ENCODE data around the gene PDCD1LG2. TPM values are rescaled to one million over a fixed set of nuclear protein-coding genes. Genes with fewer than 3 reads are reported as not detected.
A peak's percentile ranks its signal among the peaks of the same experiment; 100 is the strongest.

Gene PDCD1LG2
- total RNA-seq, 1 experiment from 2014 or later = 0.47 TPM

- H3K4me1 ChIP-seq (ENCODE audit: insufficient read depth, low read length, poor library complexity, severe bottlenecking) = no peaks in the 10 kb centered on the region
- H3K27ac ChIP-seq (ENCODE audit: low read depth, low read length, poor library complexity, severe bottlenecking) = no peak overlapping the region
- ChIA-PET POLR2A (ENCODE audit: low non-redundant PET) (no interaction called here), CTCF (no interaction called here)
- DNase-seq (ENCODE audit: low spot score) = no peak
- no peak overlapping the region for H3K4me3 ChIP-seq (ENCODE audit: low read depth, low read length, poor library complexity, severe bottlenecking)
- H3K9me3 ChIP-seq (ENCODE audit: low read depth, low read length, poor library complexity, severe bottlenecking) = no peaks in the 10 kb centered on the region
- BruUV-seq (replicated peaks) = no TSS peak
- no peaks in the 10 kb centered on the region for H3K36me3 ChIP-seq (ENCODE audit: insufficient read depth, low read length, poor library complexity, severe bottlenecking)
- TF ChIP-seq, protein P1, sequence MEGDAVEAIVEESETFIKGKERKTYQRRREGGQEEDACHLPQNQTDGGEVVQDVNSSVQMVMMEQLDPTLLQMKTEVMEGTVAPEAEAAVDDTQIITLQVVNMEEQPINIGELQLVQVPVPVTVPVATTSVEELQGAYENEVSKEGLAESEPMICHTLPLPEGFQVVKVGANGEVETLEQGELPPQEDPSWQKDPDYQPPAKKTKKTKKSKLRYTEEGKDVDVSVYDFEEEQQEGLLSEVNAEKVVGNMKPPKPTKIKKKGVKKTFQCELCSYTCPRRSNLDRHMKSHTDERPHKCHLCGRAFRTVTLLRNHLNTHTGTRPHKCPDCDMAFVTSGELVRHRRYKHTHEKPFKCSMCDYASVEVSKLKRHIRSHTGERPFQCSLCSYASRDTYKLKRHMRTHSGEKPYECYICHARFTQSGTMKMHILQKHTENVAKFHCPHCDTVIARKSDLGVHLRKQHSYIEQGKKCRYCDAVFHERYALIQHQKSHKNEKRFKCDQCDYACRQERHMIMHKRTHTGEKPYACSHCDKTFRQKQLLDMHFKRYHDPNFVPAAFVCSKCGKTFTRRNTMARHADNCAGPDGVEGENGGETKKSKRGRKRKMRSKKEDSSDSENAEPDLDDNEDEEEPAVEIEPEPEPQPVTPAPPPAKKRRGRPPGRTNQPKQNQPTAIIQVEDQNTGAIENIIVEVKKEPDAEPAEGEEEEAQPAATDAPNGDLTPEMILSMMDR (conservative IDR thresholded peaks at IDR 0.05; ENCODE audit: low read depth, low read length) = no peak
- no peak for TF ChIP-seq EZH2 (IDR thresholded peaks at IDR 0.05; ENCODE audit: borderline replicate concordance, low read depth, low read length, poor library complexity, severe bottlenecking)
- no peaks in the 10 kb centered on the region for H3K27me3 ChIP-seq (replicated peaks; ENCODE audit: insufficient read depth, low read depth, low read length, poor library complexity)
- intact Hi-C loops (cut with micrococcal nuclease; ENCODE audit: unreplicated experiment) = no loop called here
Measured at GRCh38 chr9:5578018-5578697, 67.8 kb downstream of the PDCD1LG2 start.

DNA sequence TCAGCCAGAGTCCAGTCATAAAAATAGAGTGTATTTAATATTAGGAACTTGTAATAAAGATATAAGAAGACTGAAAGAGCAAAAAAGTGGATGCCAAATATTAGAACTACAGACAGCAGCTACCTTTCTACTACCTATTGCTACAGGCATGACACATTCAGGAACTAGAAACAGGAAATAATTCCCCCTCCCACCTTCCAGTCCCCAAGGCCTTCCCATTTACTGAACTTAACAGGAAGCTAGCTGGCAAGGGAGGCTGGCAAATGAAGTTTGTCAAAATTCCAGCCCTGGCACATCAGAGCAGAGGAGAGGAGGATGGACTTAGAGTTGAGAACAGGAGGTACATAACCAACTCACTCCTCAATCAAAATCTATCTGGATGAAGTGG lies 68.4 kb downstream of the PDCD1LG2 start:
- Histone ChIP-seq H3K4me3 (ENCODE audit: low read depth, low read length, poor library complexity, severe bottlenecking) (no peak overlapping the region), H3K4me1 (ENCODE audit: insufficient read depth, low read length, poor library complexity, severe bottlenecking) (no peaks in the 10 kb centered on the region), H3K9me3 (ENCODE audit: low read depth, low read length, poor library complexity, severe bottlenecking) (no peaks in the 10 kb centered on the region), H3K36me3 (ENCODE audit: insufficient read depth, low read length, poor library complexity, severe bottlenecking) (no peaks in the 10 kb centered on the region), H3K27me3 (replicated peaks; ENCODE audit: insufficient read depth, low read depth, low read length, poor library complexity) (no peaks in the 10 kb centered on the region), H3K27ac (ENCODE audit: low read depth, low read length, poor library complexity, severe bottlenecking) (no peak overlapping the region)
- intact Hi-C loops (cut with micrococcal nuclease; ENCODE audit: unreplicated experiment) = no loop called here
- peak; percentile 15 for DNase-seq (ENCODE audit: low spot score)
- ChIA-PET POLR2A (ENCODE audit: low non-redundant PET) (no interaction called here), CTCF (no interaction called here)
- TF ChIP-seq, protein P1 (conservative IDR thresholded peaks at IDR 0.05; ENCODE audit: low read depth, low read length) = no peak
- TF ChIP-seq EZH2 (IDR thresholded peaks at IDR 0.05; ENCODE audit: borderline replicate concordance, low read depth, low read length, poor library complexity, severe bottlenecking) = no peak
- no TSS peak for BruUV-seq (replicated peaks)

GRCh38 chr9:5579881-5580280 lies 69.5 kb downstream of the PDCD1LG2 start:
- no peak for TF ChIP-seq EZH2 (IDR thresholded peaks at IDR 0.05; ENCODE audit: borderline replicate concordance, low read depth, low read length, poor library complexity, severe bottlenecking)
- TF ChIP-seq, protein P1 (conservative IDR thresholded peaks at IDR 0.05; ENCODE audit: low read depth, low read length) = no peak
- Histone ChIP-seq H3K4me1 (ENCODE audit: insufficient read depth, low read length, poor library complexity, severe bottlenecking) (no peaks in the 10 kb centered on the region), H3K4me3 (ENCODE audit: low read depth, low read length, poor library complexity, severe bottlenecking) (no peak overlapping the region), H3K9me3 (ENCODE audit: low read depth, low read length, poor library complexity, severe bottlenecking) (no peaks in the 10 kb centered on the region), H3K27me3 (replicated peaks; ENCODE audit: insufficient read depth, low read depth, low read length, poor library complexity) (no peaks in the 10 kb centered on the region), H3K36me3 (ENCODE audit: insufficient read depth, low read length, poor library complexity, severe bottlenecking) (no peaks in the 10 kb centered on the region), H3K27ac (ENCODE audit: low read depth, low read length, poor library complexity, severe bottlenecking) (no peak overlapping the region)
- ChIA-PET POLR2A (ENCODE audit: low non-redundant PET) (no interaction called here), CTCF (no interaction called here)
- DNase-seq (ENCODE audit: low spot score) = no peak
- BruUV-seq (replicated peaks) = no TSS peak
- intact Hi-C loops (cut with micrococcal nuclease; ENCODE audit: unreplicated experiment) = loop anchor here (10.0 kb wide), 1 partner anchor 265 kb away; no protein-coding TSS in a partner anchor
